ENCODE measurements around the gene MSRB1. TPM values are rescaled to one million over a fixed set of nuclear protein-coding genes. Genes with fewer than 3 reads are reported as not detected.

Gene MSRB1
- total RNA-seq, 1 experiment from 2014 or later, result 26.4 TPM

DNA sequence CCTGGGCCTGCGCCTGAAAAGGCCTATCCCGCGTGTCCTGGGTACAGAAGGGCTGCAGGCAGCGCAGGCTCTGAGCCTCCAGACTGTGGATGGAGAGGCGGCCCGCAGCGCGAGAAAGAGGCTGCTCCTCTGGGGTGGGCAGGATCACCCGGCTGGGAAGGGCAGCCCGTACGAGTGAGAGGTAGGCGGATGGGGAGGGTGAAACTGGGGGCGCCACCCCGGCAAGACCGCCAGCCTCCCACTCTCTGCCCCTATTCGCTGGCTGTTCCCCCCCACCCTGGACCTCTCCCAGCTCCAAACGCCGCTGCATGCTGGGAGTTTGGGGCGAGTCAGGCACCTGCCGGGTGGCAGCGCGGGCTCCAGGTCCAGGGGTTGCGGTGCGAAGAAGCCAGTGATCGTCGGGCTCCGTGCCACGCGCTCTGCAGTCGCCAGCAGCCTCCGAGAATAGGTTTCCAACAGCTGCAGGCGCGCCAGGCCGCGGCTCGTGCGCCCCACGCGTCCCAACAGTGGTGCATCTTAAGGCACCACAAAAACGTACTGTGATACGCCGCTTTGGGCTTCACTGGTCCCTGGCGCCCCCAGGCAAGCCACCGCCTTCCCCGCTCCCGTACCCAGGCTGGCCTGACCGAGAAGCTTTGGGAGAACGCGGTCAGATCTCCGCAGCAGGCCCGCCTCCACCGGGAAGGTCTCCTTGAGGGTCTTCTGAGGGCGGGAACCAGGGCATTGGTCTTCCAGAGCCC is 37.2 kb upstream of the MSRB1 start (continued):
- TF ChIP-seq, protein P1, sequence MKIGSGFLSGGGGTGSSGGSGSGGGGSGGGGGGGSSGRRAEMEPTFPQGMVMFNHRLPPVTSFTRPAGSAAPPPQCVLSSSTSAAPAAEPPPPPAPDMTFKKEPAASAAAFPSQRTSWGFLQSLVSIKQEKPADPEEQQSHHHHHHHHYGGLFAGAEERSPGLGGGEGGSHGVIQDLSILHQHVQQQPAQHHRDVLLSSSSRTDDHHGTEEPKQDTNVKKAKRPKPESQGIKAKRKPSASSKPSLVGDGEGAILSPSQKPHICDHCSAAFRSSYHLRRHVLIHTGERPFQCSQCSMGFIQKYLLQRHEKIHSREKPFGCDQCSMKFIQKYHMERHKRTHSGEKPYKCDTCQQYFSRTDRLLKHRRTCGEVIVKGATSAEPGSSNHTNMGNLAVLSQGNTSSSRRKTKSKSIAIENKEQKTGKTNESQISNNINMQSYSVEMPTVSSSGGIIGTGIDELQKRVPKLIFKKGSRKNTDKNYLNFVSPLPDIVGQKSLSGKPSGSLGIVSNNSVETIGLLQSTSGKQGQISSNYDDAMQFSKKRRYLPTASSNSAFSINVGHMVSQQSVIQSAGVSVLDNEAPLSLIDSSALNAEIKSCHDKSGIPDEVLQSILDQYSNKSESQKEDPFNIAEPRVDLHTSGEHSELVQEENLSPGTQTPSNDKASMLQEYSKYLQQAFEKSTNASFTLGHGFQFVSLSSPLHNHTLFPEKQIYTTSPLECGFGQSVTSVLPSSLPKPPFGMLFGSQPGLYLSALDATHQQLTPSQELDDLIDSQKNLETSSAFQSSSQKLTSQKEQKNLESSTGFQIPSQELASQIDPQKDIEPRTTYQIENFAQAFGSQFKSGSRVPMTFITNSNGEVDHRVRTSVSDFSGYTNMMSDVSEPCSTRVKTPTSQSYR (CRISPR knock-in tag; IDR thresholded peaks at IDR 0.05), result 0 out of 2 replicates have a peak, but pooled peaks have one; percentile 38
- no peak for TF ChIP-seq NR3C1 (CRISPR knock-in tag; conservative IDR thresholded peaks at IDR 0.05; ENCODE audit: low read depth)
- TF ChIP-seq FOXP1 (CRISPR knock-in tag; IDR thresholded peaks at IDR 0.05; ENCODE audit: borderline replicate concordance), result peak; percentile 90
- TF ChIP-seq RELA (CRISPR knock-in tag; IDR thresholded peaks at IDR 0.05; ENCODE audit: borderline replicate concordance), result 0 out of 2 replicates have a peak, but pooled peaks have one; percentile 33
- no peak for TF ChIP-seq SMAD3 (CRISPR knock-in tag; IDR thresholded peaks at IDR 0.05; ENCODE audit: borderline replicate concordance)
- TF ChIP-seq MYBL2 (CRISPR knock-in tag; IDR thresholded peaks at IDR 0.05), result peak; percentile 57; the same call in 1 of the 2 replicates
- TF ChIP-seq, protein P2, sequence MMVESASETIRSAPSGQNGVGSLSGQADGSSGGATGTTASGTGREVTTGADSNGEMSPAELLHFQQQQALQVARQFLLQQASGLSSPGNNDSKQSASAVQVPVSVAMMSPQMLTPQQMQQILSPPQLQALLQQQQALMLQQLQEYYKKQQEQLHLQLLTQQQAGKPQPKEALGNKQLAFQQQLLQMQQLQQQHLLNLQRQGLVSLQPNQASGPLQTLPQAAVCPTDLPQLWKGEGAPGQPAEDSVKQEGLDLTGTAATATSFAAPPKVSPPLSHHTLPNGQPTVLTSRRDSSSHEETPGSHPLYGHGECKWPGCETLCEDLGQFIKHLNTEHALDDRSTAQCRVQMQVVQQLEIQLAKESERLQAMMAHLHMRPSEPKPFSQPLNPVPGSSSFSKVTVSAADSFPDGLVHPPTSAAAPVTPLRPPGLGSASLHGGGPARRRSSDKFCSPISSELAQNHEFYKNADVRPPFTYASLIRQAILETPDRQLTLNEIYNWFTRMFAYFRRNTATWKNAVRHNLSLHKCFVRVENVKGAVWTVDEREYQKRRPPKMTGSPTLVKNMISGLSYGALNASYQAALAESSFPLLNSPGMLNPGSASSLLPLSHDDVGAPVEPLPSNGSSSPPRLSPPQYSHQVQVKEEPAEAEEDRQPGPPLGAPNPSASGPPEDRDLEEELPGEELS (CRISPR knock-in tag; IDR thresholded peaks at IDR 0.05), result peak; percentile 62; the same call in 1 of the 2 replicates

DNA sequence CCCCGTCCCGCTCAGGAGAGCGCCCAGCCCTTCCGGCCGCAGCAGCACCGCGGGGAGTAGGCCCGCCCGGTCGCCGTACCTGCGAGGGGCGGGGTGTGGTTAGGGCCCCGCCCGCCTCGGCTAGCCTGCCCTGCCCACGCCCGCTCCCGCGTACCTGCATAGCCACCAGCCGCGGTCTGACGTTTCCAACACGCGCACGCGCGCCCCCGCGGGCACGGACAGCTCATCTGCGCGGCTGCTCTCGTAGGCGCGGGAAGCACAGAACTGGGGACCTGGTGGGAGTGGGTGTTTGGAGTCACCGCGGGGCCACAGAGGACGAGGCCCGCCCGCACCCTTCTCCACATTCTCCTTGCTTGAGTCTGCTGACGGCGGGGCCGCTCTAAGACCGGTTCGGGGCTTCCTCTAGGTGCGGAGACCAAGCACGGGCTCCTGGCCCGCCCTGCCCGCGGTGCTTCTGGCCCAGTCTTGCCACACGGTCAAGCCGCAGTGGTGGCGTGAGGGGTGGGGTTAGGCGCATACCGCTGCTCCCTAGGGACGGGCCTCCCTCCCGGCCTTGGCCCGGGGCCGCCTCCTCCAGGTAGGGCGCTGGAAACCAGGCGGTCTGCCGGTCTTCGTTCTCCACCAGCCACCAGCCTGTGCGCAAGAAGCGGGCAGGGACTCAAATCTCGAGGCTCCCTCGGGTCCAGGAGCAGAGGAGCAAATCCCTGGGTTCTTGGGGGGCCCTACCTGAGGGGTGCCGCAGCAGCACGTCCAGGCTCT is 36.5 kb upstream of the MSRB1 start:
- ATAC-seq, result peak; percentile 31
- TF ChIP-seq RELA (CRISPR knock-in tag; IDR thresholded peaks at IDR 0.05; ENCODE audit: borderline replicate concordance) (peak; percentile 28; the same call in 1 of the 2 replicates), FOXP1 (CRISPR knock-in tag; IDR thresholded peaks at IDR 0.05; ENCODE audit: borderline replicate concordance) (0 out of 2 replicates have a peak, but pooled peaks have one; percentile 26), NFATC4 (CRISPR knock-in tag; IDR thresholded peaks at IDR 0.05) (peak; percentile 63; the same call in 1 of the 2 replicates), SP1 (CRISPR knock-in tag; conservative IDR thresholded peaks at IDR 0.05) (peak; percentile 35; the same call in 1 of the 2 replicates), TEAD1 (CRISPR knock-in tag; IDR thresholded peaks at IDR 0.05) (peak; percentile 67)
- TF ChIP-seq, protein P3, sequence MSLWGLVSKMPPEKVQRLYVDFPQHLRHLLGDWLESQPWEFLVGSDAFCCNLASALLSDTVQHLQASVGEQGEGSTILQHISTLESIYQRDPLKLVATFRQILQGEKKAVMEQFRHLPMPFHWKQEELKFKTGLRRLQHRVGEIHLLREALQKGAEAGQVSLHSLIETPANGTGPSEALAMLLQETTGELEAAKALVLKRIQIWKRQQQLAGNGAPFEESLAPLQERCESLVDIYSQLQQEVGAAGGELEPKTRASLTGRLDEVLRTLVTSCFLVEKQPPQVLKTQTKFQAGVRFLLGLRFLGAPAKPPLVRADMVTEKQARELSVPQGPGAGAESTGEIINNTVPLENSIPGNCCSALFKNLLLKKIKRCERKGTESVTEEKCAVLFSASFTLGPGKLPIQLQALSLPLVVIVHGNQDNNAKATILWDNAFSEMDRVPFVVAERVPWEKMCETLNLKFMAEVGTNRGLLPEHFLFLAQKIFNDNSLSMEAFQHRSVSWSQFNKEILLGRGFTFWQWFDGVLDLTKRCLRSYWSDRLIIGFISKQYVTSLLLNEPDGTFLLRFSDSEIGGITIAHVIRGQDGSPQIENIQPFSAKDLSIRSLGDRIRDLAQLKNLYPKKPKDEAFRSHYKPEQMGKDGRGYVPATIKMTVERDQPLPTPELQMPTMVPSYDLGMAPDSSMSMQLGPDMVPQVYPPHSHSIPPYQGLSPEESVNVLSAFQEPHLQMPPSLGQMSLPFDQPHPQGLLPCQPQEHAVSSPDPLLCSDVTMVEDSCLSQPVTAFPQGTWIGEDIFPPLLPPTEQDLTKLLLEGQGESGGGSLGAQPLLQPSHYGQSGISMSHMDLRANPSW (CRISPR knock-in tag; conservative IDR thresholded peaks at IDR 0.05; ENCODE audit: low read depth), result peak; percentile 81; the same call in 1 of the 2 replicates
- TF ChIP-seq, protein P4, sequence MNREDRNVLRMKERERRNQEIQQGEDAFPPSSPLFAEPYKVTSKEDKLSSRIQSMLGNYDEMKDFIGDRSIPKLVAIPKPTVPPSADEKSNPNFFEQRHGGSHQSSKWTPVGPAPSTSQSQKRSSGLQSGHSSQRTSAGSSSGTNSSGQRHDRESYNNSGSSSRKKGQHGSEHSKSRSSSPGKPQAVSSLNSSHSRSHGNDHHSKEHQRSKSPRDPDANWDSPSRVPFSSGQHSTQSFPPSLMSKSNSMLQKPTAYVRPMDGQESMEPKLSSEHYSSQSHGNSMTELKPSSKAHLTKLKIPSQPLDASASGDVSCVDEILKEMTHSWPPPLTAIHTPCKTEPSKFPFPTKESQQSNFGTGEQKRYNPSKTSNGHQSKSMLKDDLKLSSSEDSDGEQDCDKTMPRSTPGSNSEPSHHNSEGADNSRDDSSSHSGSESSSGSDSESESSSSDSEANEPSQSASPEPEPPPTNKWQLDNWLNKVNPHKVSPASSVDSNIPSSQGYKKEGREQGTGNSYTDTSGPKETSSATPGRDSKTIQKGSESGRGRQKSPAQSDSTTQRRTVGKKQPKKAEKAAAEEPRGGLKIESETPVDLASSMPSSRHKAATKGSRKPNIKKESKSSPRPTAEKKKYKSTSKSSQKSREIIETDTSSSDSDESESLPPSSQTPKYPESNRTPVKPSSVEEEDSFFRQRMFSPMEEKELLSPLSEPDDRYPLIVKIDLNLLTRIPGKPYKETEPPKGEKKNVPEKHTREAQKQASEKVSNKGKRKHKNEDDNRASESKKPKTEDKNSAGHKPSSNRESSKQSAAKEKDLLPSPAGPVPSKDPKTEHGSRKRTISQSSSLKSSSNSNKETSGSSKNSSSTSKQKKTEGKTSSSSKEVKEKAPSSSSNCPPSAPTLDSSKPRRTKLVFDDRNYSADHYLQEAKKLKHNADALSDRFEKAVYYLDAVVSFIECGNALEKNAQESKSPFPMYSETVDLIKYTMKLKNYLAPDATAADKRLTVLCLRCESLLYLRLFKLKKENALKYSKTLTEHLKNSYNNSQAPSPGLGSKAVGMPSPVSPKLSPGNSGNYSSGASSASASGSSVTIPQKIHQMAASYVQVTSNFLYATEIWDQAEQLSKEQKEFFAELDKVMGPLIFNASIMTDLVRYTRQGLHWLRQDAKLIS (CRISPR knock-in tag; IDR thresholded peaks at IDR 0.05; ENCODE audit: borderline replicate concordance), result no peak
- TF ChIP-seq, protein P5, sequence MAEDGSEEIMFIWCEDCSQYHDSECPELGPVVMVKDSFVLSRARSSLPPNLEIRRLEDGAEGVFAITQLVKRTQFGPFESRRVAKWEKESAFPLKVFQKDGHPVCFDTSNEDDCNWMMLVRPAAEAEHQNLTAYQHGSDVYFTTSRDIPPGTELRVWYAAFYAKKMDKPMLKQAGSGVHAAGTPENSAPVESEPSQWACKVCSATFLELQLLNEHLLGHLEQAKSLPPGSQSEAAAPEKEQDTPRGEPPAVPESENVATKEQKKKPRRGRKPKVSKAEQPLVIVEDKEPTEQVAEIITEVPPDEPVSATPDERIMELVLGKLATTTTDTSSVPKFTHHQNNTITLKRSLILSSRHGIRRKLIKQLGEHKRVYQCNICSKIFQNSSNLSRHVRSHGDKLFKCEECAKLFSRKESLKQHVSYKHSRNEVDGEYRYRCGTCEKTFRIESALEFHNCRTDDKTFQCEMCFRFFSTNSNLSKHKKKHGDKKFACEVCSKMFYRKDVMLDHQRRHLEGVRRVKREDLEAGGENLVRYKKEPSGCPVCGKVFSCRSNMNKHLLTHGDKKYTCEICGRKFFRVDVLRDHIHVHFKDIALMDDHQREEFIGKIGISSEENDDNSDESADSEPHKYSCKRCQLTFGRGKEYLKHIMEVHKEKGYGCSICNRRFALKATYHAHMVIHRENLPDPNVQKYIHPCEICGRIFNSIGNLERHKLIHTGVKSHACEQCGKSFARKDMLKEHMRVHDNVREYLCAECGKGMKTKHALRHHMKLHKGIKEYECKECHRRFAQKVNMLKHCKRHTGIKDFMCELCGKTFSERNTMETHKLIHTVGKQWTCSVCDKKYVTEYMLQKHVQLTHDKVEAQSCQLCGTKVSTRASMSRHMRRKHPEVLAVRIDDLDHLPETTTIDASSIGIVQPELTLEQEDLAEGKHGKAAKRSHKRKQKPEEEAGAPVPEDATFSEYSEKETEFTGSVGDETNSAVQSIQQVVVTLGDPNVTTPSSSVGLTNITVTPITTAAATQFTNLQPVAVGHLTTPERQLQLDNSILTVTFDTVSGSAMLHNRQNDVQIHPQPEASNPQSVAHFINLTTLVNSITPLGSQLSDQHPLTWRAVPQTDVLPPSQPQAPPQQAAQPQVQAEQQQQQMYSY (CRISPR knock-in tag; IDR thresholded peaks at IDR 0.05), result no peak
- TF ChIP-seq, protein P6, sequence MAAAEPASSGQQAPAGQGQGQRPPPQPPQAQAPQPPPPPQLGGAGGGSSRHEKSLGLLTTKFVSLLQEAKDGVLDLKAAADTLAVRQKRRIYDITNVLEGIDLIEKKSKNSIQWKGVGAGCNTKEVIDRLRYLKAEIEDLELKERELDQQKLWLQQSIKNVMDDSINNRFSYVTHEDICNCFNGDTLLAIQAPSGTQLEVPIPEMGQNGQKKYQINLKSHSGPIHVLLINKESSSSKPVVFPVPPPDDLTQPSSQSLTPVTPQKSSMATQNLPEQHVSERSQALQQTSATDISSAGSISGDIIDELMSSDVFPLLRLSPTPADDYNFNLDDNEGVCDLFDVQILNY (CRISPR knock-in tag; IDR thresholded peaks at IDR 0.05), result peak; percentile 59; the same call in 1 of the 2 replicates

More for the DNA sequence above, 36.5 kb upstream of the MSRB1 start:
- DNase-seq (ENCODE audit: low spot score), result peak; percentile 74
- no peaks in the 10 kb centered on the region for H3K9me3 Mint-ChIP-seq
- H3K4me1 Mint-ChIP-seq, result peaks cover 19% of the 10 kb centered on the region
- H3K27ac Mint-ChIP-seq, result no peak overlapping the region
- ChIA-PET POLR2A (interaction anchor here (1.0 to 3.0 kb wide), 6 partner anchors 15 to 112 kb away, joined by 3 to 20 read pairs (median 4); partner anchors contain the start of genes MSRB1 and RPS2), CTCF (interaction anchor here (1.0 to 4.4 kb wide), 9 partner anchors 13 to 197 kb away, joined by 3 to 19 read pairs (median 4); partner anchors contain the start of genes NUBP2, RPS2, SPSB3 and TRAF7)
- H3K36me3 Mint-ChIP-seq, result peaks cover 10% of the 10 kb centered on the region
- peaks cover 39% of the 10 kb centered on the region for H3K27me3 Mint-ChIP-seq (ENCODE audit: low read depth)
- peak overlapping the region; percentile 64 for H3K4me3 Mint-ChIP-seq

Data from WTC11 (cell line).